K562 (cell line): ENCODE results near the gene PLEKHM3. TPM values are rescaled to one million over a fixed set of nuclear protein-coding genes. Genes with fewer than 3 reads are reported as not detected.
A peak's percentile ranks its signal among the peaks of the same experiment; 100 is the strongest.

ENCODE experiments used
- ARNT ChIP-seq, 2 experiments: fragments of 450-650 bp; IDR thresholded peaks; 2 replicates each; pipeline ENCODE4 v1.6.1; 2016; ENCODE audit warnings: mild to moderate bottlenecking in 1 of 2
- ELF2 ChIP-seq: fragments of 250-450 bp; sonication (Bioruptor Pico); IDR thresholded peaks from 2 replicates; pipeline ENCODE4 v1.5.0; 2021; ENCODE audit warnings: mild to moderate bottlenecking
- FOXK1 ChIP-seq: sonication (generic); formaldehyde crosslinking; IDR thresholded peaks from 2 replicates; pipeline ENCODE4 v1.8.0; 2022; ENCODE audit warnings: missing genetic modification reagents, mild to moderate bottlenecking, borderline replicate concordance
- IRF2 ChIP-seq: sonication (generic); formaldehyde crosslinking; IDR thresholded peaks from 2 replicates; pipeline ENCODE4 v1.8.1; 2022; ENCODE audit warnings: mild to moderate bottlenecking, missing genetic modification reagents
- NR2C2 ChIP-seq, 2 experiments: fragments of 200-800 bp in 1 of 2; sonication (Bioruptor generic) in 1 of 2; sonication (generic) in 1 of 2; formaldehyde crosslinking in 1 of 2; IDR thresholded peaks; 2 replicates each; pipeline versions ENCODE4 v1.6.1 to v1.8.0; 2016 to 2022; ENCODE audit warnings: mild to moderate bottlenecking in 1 of 2, missing compliant biosample characterization in 1 of 2, missing genetic modification characterization in 1 of 2, missing genetic modification reagents in 1 of 2
- SNIP1 ChIP-seq: fragments of 450-650 bp; IDR thresholded peaks from 2 replicates; pipeline ENCODE4 v1.7.1; 2017; ENCODE audit warnings: low read depth, mild to moderate bottlenecking
- SOX6 ChIP-seq: fragments of 450-650 bp; IDR thresholded peaks from 2 replicates; pipeline ENCODE4 v1.6.1; 2014; ENCODE audit warnings: mild to moderate bottlenecking
- TEAD1 ChIP-seq, 2 experiments: fragments of 450-650 bp in 1 of 2; sonication (generic) in 1 of 2; formaldehyde crosslinking; IDR thresholded peaks; 2 replicates each; pipeline versions ENCODE4 v1.4.0 to v1.8.0; 2020 to 2022; ENCODE audit warnings: mild to moderate bottlenecking in 2 of 2, missing genetic modification reagents in 1 of 2
- TOE1 ChIP-seq, 2 experiments: fragments of 450-650 bp in 1 of 2; sonication (generic) in 1 of 2; formaldehyde crosslinking in 1 of 2; IDR thresholded peaks; 2 replicates each; pipeline versions ENCODE4 v1.7.1 to v1.8.0; 2016 to 2022; ENCODE audit warnings: borderline replicate concordance in 2 of 2, mild to moderate bottlenecking in 2 of 2, antibody characterized with exemption in 1 of 2, inconsistent platforms in 1 of 2, low read depth in 1 of 2, missing genetic modification reagents in 1 of 2, moderate library complexity in 1 of 2
- ZNF217 ChIP-seq: sonication (generic); formaldehyde crosslinking; IDR thresholded peaks from 2 replicates; pipeline ENCODE4 v1.8.0; 2022; ENCODE audit warnings: mild to moderate bottlenecking, missing genetic modification reagents
- polyA plus RNA-seq, 8 experiments: library from polyadenylated mRNA; depleted of rRNA in 4 of 8; stranded (reverse) in 5 of 8; unstranded in 3 of 8; fragments of >200 nt; fragmentation: Nextera tagmentation in 2 of 8; fragmentation: Illumina TruSeq in 1 of 8; extraction: Ambion mirVana in 2 of 8; extraction: Trizol in 1 of 8; gene quantifications; 2 replicates each; pipeline versions ENCODE4 v1.2.1 to v1.2.3, GENCODE V29; 2011 to 2014; ENCODE audit warnings: inconsistent platforms in 1 of 8, missing spikeins in 1 of 8
- total RNA-seq, 7 experiments: library from RNA; depleted of rRNA in 6 of 7; stranded (reverse); fragments of >200 nt in 6 of 7; fragmentation: Illumina TruSeq in 2 of 7; extraction: Trizol in 2 of 7; gene quantifications; 2 replicates each; pipeline versions ENCODE4 v1.2.1 to v1.2.3, GENCODE V29; 2011 to 2021; ENCODE audit warnings: low replicate concordance in 1 of 7
- TF ChIP-seq, protein P1 (sequence below): sonication (generic); formaldehyde crosslinking; IDR thresholded peaks from 2 replicates; pipeline ENCODE4 v1.8.1; 2023; ENCODE audit warnings: missing genetic modification reagents, mild to moderate bottlenecking, borderline replicate concordance
- TF ChIP-seq, protein P2 (sequence below): fragments of 250-450 bp; sonication (Bioruptor Pico); IDR thresholded peaks from 2 replicates; pipeline ENCODE4 v1.8.0; 2022; ENCODE audit warnings: moderate library complexity, mild to moderate bottlenecking, inconsistent platforms
- TF ChIP-seq, protein P3 (sequence below): sonication (generic); formaldehyde crosslinking; IDR thresholded peaks from 2 replicates; pipeline ENCODE4 v1.8.0; 2022; ENCODE audit warnings: mild to moderate bottlenecking, missing genetic modification reagents
- TF ChIP-seq, protein P4 (sequence below): fragments of 450-650 bp; IDR thresholded peaks from 2 replicates; pipeline ENCODE4 v1.6.1; 2017; ENCODE audit warnings: antibody characterized with exemption

PLEKHM3 gene
- total and polyA plus RNA-seq, 9 of the 15 experiments (the other 6 are each of a cell fraction or from before 2014, with no cell fraction given): 0.24 to 1.6 (median 1.0) TPM

DNA sequence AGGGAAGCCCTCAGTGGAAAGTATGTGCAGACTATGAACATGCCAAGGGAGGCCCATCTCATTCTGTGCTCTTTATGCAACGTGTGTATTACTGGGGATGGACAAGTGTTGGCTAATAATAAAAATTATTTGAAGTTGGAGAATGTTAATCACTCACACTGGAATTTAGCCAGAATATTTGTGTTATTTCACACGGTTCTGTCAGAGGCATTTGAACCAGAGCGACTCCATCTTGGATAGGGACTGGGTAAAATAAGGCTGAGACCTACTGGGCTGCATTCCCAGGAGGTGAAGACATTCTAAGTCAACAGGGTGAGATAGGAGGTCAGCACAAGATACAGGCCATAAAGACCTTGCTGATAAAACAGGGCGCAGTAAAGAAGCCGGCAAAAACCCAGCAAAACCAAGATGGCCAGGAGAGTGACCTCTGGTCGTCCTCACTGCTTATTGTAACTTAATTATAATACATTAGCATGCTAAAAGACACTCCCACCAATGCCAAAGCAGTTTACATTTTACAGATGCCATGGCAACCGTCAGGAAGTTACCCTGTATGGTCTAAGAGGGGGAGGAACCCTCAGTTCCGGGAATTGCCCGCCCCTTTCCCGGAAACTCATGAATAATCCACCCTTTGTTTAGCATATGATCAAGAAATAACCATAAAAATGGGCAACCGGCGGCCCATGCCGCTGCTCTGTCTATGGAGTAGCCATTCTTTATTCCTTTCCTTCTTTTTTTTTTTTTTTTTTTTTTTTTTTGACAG is 253.1 kb downstream of the PLEKHM3 start (continued):
- TF ChIP-seq TOE1 (IDR thresholded peaks at IDR 0.05; ENCODE audit: borderline replicate concordance): no peak
- no peak for TF ChIP-seq TOE1 (CRISPR knock-in tag; IDR thresholded peaks at IDR 0.05; ENCODE audit: borderline replicate concordance, low read depth)
- no peak for TF ChIP-seq NR2C2 (CRISPR knock-in tag; IDR thresholded peaks at IDR 0.05)
- TF ChIP-seq NR2C2 (tag; IDR thresholded peaks at IDR 0.05): peak; percentile 96
- TF ChIP-seq IRF2 (CRISPR knock-in tag): no peak
- no peak for TF ChIP-seq SOX6
- TF ChIP-seq, protein P1, sequence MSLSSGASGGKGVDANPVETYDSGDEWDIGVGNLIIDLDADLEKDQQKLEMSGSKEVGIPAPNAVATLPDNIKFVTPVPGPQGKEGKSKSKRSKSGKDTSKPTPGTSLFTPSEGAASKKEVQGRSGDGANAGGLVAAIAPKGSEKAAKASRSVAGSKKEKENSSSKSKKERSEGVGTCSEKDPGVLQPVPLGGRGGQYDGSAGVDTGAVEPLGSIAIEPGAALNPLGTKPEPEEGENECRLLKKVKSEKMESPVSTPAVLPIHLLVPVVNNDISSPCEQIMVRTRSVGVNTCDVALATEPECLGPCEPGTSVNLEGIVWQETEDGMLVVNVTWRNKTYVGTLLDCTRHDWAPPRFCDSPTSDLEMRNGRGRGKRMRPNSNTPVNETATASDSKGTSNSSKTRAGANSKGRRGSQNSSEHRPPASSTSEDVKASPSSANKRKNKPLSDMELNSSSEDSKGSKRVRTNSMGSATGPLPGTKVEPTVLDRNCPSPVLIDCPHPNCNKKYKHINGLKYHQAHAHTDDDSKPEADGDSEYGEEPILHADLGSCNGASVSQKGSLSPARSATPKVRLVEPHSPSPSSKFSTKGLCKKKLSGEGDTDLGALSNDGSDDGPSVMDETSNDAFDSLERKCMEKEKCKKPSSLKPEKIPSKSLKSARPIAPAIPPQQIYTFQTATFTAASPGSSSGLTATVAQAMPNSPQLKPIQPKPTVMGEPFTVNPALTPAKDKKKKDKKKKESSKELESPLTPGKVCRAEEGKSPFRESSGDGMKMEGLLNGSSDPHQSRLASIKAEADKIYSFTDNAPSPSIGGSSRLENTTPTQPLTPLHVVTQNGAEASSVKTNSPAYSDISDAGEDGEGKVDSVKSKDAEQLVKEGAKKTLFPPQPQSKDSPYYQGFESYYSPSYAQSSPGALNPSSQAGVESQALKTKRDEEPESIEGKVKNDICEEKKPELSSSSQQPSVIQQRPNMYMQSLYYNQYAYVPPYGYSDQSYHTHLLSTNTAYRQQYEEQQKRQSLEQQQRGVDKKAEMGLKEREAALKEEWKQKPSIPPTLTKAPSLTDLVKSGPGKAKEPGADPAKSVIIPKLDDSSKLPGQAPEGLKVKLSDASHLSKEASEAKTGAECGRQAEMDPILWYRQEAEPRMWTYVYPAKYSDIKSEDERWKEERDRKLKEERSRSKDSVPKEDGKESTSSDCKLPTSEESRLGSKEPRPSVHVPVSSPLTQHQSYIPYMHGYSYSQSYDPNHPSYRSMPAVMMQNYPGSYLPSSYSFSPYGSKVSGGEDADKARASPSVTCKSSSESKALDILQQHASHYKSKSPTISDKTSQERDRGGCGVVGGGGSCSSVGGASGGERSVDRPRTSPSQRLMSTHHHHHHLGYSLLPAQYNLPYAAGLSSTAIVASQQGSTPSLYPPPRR: no peak
- TF ChIP-seq TEAD1 (CRISPR knock-in tag; IDR thresholded peaks at IDR 0.05): peak in 1 of 2 experiments; percentile 100; a peak in 2 of 4 replicates
- TF ChIP-seq, protein P2, sequence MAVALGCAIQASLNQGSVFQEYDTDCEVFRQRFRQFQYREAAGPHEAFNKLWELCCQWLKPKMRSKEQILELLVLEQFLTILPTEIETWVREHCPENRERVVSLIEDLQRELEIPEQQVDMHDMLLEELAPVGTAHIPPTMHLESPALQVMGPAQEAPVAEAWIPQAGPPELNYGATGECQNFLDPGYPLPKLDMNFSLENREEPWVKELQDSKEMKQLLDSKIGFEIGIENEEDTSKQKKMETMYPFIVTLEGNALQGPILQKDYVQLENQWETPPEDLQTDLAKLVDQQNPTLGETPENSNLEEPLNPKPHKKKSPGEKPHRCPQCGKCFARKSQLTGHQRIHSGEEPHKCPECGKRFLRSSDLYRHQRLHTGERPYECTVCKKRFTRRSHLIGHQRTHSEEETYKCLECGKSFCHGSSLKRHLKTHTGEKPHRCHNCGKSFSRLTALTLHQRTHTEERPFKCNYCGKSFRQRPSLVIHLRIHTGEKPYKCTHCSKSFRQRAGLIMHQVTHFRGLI (CRISPR knock-in tag): peak; percentile 99
- TF ChIP-seq, protein P3, sequence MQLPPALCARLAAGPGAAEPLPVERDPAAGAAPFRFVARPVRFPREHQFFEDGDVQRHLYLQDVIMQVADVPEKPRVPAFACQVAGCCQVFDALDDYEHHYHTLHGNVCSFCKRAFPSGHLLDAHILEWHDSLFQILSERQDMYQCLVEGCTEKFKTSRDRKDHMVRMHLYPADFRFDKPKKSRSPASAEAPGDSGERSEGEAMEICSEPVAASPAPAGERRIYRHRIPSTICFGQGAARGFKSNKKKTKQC: no peak
- no peak for TF ChIP-seq ARNT (IDR thresholded peaks at IDR 0.05)
- peak; percentile 93 for TF ChIP-seq ELF2 (CRISPR knock-in tag)
- no peak for TF ChIP-seq FOXK1 (CRISPR knock-in tag)
- TF ChIP-seq ZNF217: no peak
- peak; percentile 68 for TF ChIP-seq SNIP1
- TF ChIP-seq, protein P4, sequence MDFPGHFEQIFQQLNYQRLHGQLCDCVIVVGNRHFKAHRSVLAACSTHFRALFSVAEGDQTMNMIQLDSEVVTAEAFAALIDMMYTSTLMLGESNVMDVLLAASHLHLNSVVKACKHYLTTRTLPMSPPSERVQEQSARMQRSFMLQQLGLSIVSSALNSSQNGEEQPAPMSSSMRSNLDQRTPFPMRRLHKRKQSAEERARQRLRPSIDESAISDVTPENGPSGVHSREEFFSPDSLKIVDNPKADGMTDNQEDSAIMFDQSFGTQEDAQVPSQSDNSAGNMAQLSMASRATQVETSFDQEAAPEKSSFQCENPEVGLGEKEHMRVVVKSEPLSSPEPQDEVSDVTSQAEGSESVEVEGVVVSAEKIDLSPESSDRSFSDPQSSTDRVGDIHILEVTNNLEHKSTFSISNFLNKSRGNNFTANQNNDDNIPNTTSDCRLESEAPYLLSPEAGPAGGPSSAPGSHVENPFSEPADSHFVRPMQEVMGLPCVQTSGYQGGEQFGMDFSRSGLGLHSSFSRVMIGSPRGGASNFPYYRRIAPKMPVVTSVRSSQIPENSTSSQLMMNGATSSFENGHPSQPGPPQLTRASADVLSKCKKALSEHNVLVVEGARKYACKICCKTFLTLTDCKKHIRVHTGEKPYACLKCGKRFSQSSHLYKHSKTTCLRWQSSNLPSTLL: no peak
